Pancreas (tissue), 10 donors: Measurements from ENCODE around the gene CSMD2. TPM values are rescaled to one million over a fixed set of nuclear protein-coding genes. Genes with fewer than 3 reads are reported as not detected.

Experiments used
- ATAC-seq, 4 donors: fragments of 200-7000 bp; cut with Tn5 transposase; one replicate each; pipeline versions ENCODE4 v1.8.0 to v1.9.1; 2020; ENCODE audit warnings: mild to moderate bottlenecking in 4 of 4, moderate library complexity in 4 of 4
- DNase-seq, 6 donors: peaks; one replicate each; pipeline ENCODE4 v3.0.0-alpha.2; 2020
- FAIRE-seq: peaks from 2 replicates; lab custom pipeline; 2012; peaks lifted over from hg19 to GRCh38; lab: Jason Lieb, UNC
- H3K27ac ChIP-seq, 4 donors: fragments of 200-600 bp; sonication (generic); 1 replicate in 3 of 4; 2 replicates in 1 of 4; pipeline versions ENCODE4 v1.5.0 to v1.8.0; 2020
- H3K27me3 ChIP-seq, 4 donors: fragments of 200-600 bp; one replicate each; pipeline ENCODE4 v1.8.0; 2021
- H3K36me3 ChIP-seq, 3 donors: fragments of 200-600 bp; sonication (generic) in 1 of 3; one replicate each; pipeline versions ENCODE4 v1.5.0 to v1.8.0; 2020 to 2021
- H3K4me1 ChIP-seq, 3 donors: fragments of 200-600 bp; one replicate each; pipeline ENCODE4 v1.8.0; 2021
- H3K4me3 ChIP-seq, 4 donors: fragments of 200-600 bp; sonication (generic) in 2 of 4; one replicate each; pipeline versions ENCODE4 v1.5.0 to v1.8.0; 2020 to 2021
- H3K9me3 ChIP-seq, 4 donors: fragments of 200-600 bp; one replicate each; pipeline ENCODE4 v1.8.0; 2021
- CTCF ChIP-seq, 4 donors: fragments of 200-600 bp; sonication (generic) in 3 of 4; IDR thresholded peaks; one replicate each; pipeline versions ENCODE4 v1.5.0 to v1.8.0; 2021; ENCODE audit warnings: antibody characterized with exemption in 4 of 4
- WGBS, 2 donors: extraction: QIAGEN DNeasy Blood & Tissue Kit; methylation state at CpG; one replicate each; pipeline ENCODE4 v1.1.7; 2013; 5-methylcytosine and 5-hydroxymethylcytosine counted together
- intact Hi-C, 3 donors: fragments of 100-400 bp; cut with DNase I; formaldehyde crosslinking; loops; one replicate each; pipeline versions ENCODE4 v1.11.1 to v1.14.2; 2022
- polyA plus RNA-seq, 2 donors: library from polyadenylated mRNA; stranded (reverse); fragments of 200-250 nt; gene quantifications; one replicate each; pipeline ENCODE4 v1.2.3, GENCODE V29; 2013
- total RNA-seq, 6 donors: library from RNA; stranded (reverse); fragmentation: NEBNext Ultra II Directional in 4 of 6; extraction: Animal tissue kit (Norgen Biotek cat#: 25700) in 4 of 6; gene quantifications; one replicate each; pipeline versions ENCODE4 v1.2.1 to v1.2.4, GENCODE V29; 2021 to 2023
- donor health status: healthy with polysubstance abuse.
- donor health status: DM: no; HTN: no; CAD: no; lungs with moderate emphysema.
- donor health status: DM: no; HTN: no; CAD: no.
- donor health status: control.
- donor health status: control.
- donor health status: Bipolar disorder and iron deficiency.
- donor health status: DM: yes; HTN: yes; CAD: no.
- donor health status: DM: no; HTN: no; CAD: no.
- donor health status: DM: no; HTN: no; CAD: no.
- donor health status: DM: yes; HTN: yes; CAD: no.

Gene CSMD2
- total and polyA plus RNA-seq, 8 donors, result 0.04 to 2.0 (median 0.36) TPM

- no peak for TF ChIP-seq CTCF (IDR thresholded peaks at IDR 0.05)
- H3K27ac ChIP-seq, result no peak overlapping the region
- peaks cover 0 to 11% (median 0%) of the 10 kb centered on the region in 4 donors for H3K27me3 ChIP-seq
- intact Hi-C loops, result no loop called here
- no peak for DNase-seq
- H3K4me3 ChIP-seq, result no peak overlapping the region
- H3K4me1 ChIP-seq, result no peaks in the 10 kb centered on the region
- H3K36me3 ChIP-seq, result no peaks in the 10 kb centered on the region
- WGBS, 2 donors, result 90 to 92% methylated on average over 9 of the region's 9 CpGs
- FAIRE-seq, result no peak
- no peaks in the 10 kb centered on the region for H3K9me3 ChIP-seq
- ATAC-seq, result no peak
These were observed 547.6 kb downstream of the CSMD2 start for GRCh38 chr1:33617451-33617850.

GRCh38 chr1:33616780-33617179, 548.2 kb downstream of the CSMD2 start:
- 70 to 76% methylated on average over 6 of the region's 6 CpGs for WGBS, 2 donors
- intact Hi-C loops, result no loop called here

GRCh38 chr1:33615546-33615945, 549.5 kb downstream of the CSMD2 start:
- Histone ChIP-seq H3K4me3 (no peak overlapping the region), H3K36me3 (no peaks in the 10 kb centered on the region), H3K27ac (no peak overlapping the region), H3K27me3 (peaks cover 0 to 11% (median 0%) of the 10 kb centered on the region in 4 donors), H3K4me1 (peaks cover 0 to 2% (median 0%) of the 10 kb centered on the region in 3 donors), H3K9me3 (no peaks in the 10 kb centered on the region)
- intact Hi-C loops, result no loop called here
- ATAC-seq (no peak), DNase-seq (no peak), FAIRE-seq (no peak)
- 37 to 45% methylated on average over 7 of the region's 7 CpGs for WGBS, 2 donors
- TF ChIP-seq CTCF (IDR thresholded peaks at IDR 0.05), result no peak

More at GRCh38 chr1:33616780-33617179, 548.2 kb downstream of the CSMD2 start:
- Histone ChIP-seq H3K4me3 (no peak overlapping the region), H3K36me3 (no peaks in the 10 kb centered on the region), H3K27ac (no peak overlapping the region), H3K27me3 (peaks cover 0 to 11% (median 0%) of the 10 kb centered on the region in 4 donors), H3K9me3 (no peaks in the 10 kb centered on the region), H3K4me1 (no peaks in the 10 kb centered on the region)
- ATAC-seq, result no peak
- no peak for TF ChIP-seq CTCF (IDR thresholded peaks at IDR 0.05)
- no peak for FAIRE-seq
- no peak for DNase-seq

- intact Hi-C loops, result no loop called here
- H3K4me1 ChIP-seq, result peaks cover 0 to 2% (median 0%) of the 10 kb centered on the region in 3 donors
- WGBS, 2 donors, result 80 to 84% methylated on average over 14 of the region's 14 CpGs
- no peak for FAIRE-seq
- no peak for DNase-seq
- no peak overlapping the region for H3K27ac ChIP-seq
- no peak for TF ChIP-seq CTCF (IDR thresholded peaks at IDR 0.05)
- no peak overlapping the region for H3K4me3 ChIP-seq
- H3K27me3 ChIP-seq, result peaks cover 0 to 11% (median 0%) of the 10 kb centered on the region in 4 donors
- no peaks in the 10 kb centered on the region for H3K9me3 ChIP-seq
- H3K36me3 ChIP-seq, result no peaks in the 10 kb centered on the region
- ATAC-seq, result no peak
These were observed 554.1 kb downstream of the CSMD2 start for GRCh38 chr1:33610864-33611455.

- Histone ChIP-seq H3K9me3 (no peaks in the 10 kb centered on the region), H3K4me3 (no peak overlapping the region), H3K27ac (no peak overlapping the region), H3K27me3 (peaks cover 0 to 11% (median 0%) of the 10 kb centered on the region in 4 donors), H3K4me1 (peaks cover 0 to 2% (median 0%) of the 10 kb centered on the region in 3 donors), H3K36me3 (no peaks in the 10 kb centered on the region)
- 76 to 85% methylated on average over 3 of the region's 3 CpGs for WGBS, 2 donors
- intact Hi-C loops, result no loop called here
- no peak for TF ChIP-seq CTCF (IDR thresholded peaks at IDR 0.05)
- FAIRE-seq, result no peak
- ATAC-seq, result no peak
- DNase-seq, result no peak
These were observed 554.6 kb downstream of the CSMD2 start for GRCh38 chr1:33610391-33610790.
